ENCODE measurements around the gene GNS. TPM values are rescaled to one million over a fixed set of nuclear protein-coding genes. Genes with fewer than 3 reads are reported as not detected.
A peak's percentile ranks its signal among the peaks of the same experiment; 100 is the strongest.

The GNS gene
- total and polyA plus RNA-seq, 2 of the 4 experiments (the other 2 are of a cell fraction), result 60.4 to 80.7 TPM

- H3K23ac ChIP-seq (ENCODE audit: low read depth, low read length), result no peak overlapping the region
- H3K36me3 ChIP-seq (ENCODE audit: control insufficient read depth, insufficient read depth, low read length), result peaks cover 13% of the 10 kb centered on the region
- in situ Hi-C loops (cut with MboI; ENCODE audit: low sequenced_read_pairs), result no loop called here
- no peak for TF ChIP-seq MXI1 (IDR thresholded peaks at IDR 0.05; ENCODE audit: borderline replicate concordance, low read depth, low read length)
- TF ChIP-seq MAZ (IDR thresholded peaks at IDR 0.05; ENCODE audit: borderline replicate concordance, low read depth, low read length), result no peak
- TF ChIP-seq SMC3 (IDR thresholded peaks at IDR 0.05; ENCODE audit: low read depth, low read length), result no peak
- TF ChIP-seq, protein P1, sequence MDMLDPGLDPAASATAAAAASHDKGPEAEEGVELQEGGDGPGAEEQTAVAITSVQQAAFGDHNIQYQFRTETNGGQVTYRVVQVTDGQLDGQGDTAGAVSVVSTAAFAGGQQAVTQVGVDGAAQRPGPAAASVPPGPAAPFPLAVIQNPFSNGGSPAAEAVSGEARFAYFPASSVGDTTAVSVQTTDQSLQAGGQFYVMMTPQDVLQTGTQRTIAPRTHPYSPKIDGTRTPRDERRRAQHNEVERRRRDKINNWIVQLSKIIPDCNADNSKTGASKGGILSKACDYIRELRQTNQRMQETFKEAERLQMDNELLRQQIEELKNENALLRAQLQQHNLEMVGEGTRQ (IDR thresholded peaks at IDR 0.05; ENCODE audit: low read depth, low read length), result no peak
- no peak for TF ChIP-seq POLR2A (IDR thresholded peaks at IDR 0.05; ENCODE audit: low read depth, low read length)
- no peak for TF ChIP-seq RCOR1 (IDR thresholded peaks at IDR 0.05; ENCODE audit: insufficient replicate concordance, low read length)
- TF ChIP-seq FOS (IDR thresholded peaks at IDR 0.05; ENCODE audit: low read depth, low read length), result no peak
- no peak overlapping the region for H3K18ac ChIP-seq (ENCODE audit: low read depth, low read length)
- H3K27me3 ChIP-seq (ENCODE audit: control insufficient read depth, insufficient read depth, low read length), result no peaks in the 10 kb centered on the region
- H3K4me2 ChIP-seq (ENCODE audit: low read depth, low read length), result no peak overlapping the region
- H4K20me1 ChIP-seq (ENCODE audit: insufficient read depth, low read length), result peaks cover 11% of the 10 kb centered on the region
- H3K27ac ChIP-seq (ENCODE audit: insufficient read depth, low read length), result no peak overlapping the region
- H3K9me3 ChIP-seq (ENCODE audit: control insufficient read depth, insufficient read depth, low read length), result no peaks in the 10 kb centered on the region
- H2BK5ac ChIP-seq (ENCODE audit: low read depth, low read length, poor library complexity, severe bottlenecking), result no peak overlapping the region
- H4K8ac ChIP-seq (ENCODE audit: low read depth in 2 of 2, low read length in 2 of 2), result no peak overlapping the region
- no peak overlapping the region for H2BK20ac ChIP-seq (ENCODE audit: low read depth, low read length)
- dilution Hi-C loops (cut with HindIII; ENCODE audit: low sequenced_read_pairs, unreplicated experiment), result no loop called here
- POLR2A ChIA-PET (ENCODE audit: unreplicated experiment), result no interaction called here
- H4K5ac ChIP-seq (ENCODE audit: low read depth, low read length), result no peak overlapping the region
- no peak overlapping the region for H3K14ac ChIP-seq (replicated peaks; ENCODE audit: low read depth, low read length)
- peaks cover 3% of the 10 kb centered on the region; the same call in 1 of the 2 replicates for H3K9me1 ChIP-seq (ENCODE audit: insufficient read depth, low read length)
- intact Hi-C loops (cut with micrococcal nuclease), result no loop called here
- CTCF ChIA-PET, result interaction anchor here (4.4 kb wide), 1 partner anchor 146 kb away, joined by 27 read pairs; no protein-coding TSS in a partner anchor
- 75% methylated on average over 8 of the region's 18 CpGs; no CpG with 5 or more reads in 1 of the 2 experiments for WGBS, 2 experiments (ENCODE audit: extremely low coverage in 2 of 2, insufficient read length in 1 of 2)
- no peak overlapping the region for H3K9ac ChIP-seq (ENCODE audit: low read depth, low read length)
- H3K4me3 ChIP-seq (ENCODE audit: insufficient read depth, low read depth, low read length), result no peak overlapping the region
- ATAC-seq (ENCODE audit: low read depth) (no peak), DNase-seq (no peak)
- H3K79me1 ChIP-seq (ENCODE audit: low read depth in 1 of 2, low read length in 2 of 2), result peaks cover 10 to 46% of the 10 kb centered on the region in 2 experiments
- peaks cover 4% of the 10 kb centered on the region for H3K4me1 ChIP-seq (ENCODE audit: control insufficient read depth, insufficient read depth, low read length)
- H2AK5ac ChIP-seq (ENCODE audit: low read depth, low read length), result no peak overlapping the region
- H3K56ac ChIP-seq (ENCODE audit: extremely low read depth, insufficient read depth, low read length), result no peak overlapping the region
- BruUV-seq (replicated peaks), result no TSS peak
- H2AK9ac ChIP-seq (replicated peaks; ENCODE audit: low read depth, low read length, poor library complexity), result peak overlapping the region; percentile 9
- H2BK15ac ChIP-seq (ENCODE audit: low read depth, low read length), result no peak overlapping the region
- H3K4ac ChIP-seq (ENCODE audit: low read depth, low read length), result no peak overlapping the region
- peak overlapping the region; percentile 2; the same call in 1 of the 2 replicates for H4K91ac ChIP-seq (ENCODE audit: insufficient read depth, low read depth, low read length)
- H2AFZ ChIP-seq (replicated peaks; ENCODE audit: low read length, poor library complexity), result no peak overlapping the region
- no peak overlapping the region for H2BK120ac ChIP-seq (ENCODE audit: low read depth, low read length)
Measured at GRCh38 chr12:64694130-64695040, 64.8 kb downstream of the GNS start.

All from IMR-90 (cell line).